Right lobe of liver (tissue), 6 donors: ENCODE measurements around the gene SV2C. TPM values are rescaled to one million over a fixed set of nuclear protein-coding genes. Genes with fewer than 3 reads are reported as not detected.

Experiments
- ATAC-seq, 4 donors: fragments of 200-7000 bp; cut with Tn5 transposase; one replicate each; pipeline ENCODE4 v1.9.1; 2020; ENCODE audit warnings: mild to moderate bottlenecking in 4 of 4, moderate library complexity in 4 of 4
- DNase-seq, 3 donors: peaks; one replicate each; pipeline ENCODE4 v3.0.0-alpha.2; 2020
- H3K27ac ChIP-seq, 3 donors: fragments of 200-600 bp; one replicate each; pipeline ENCODE4 v1.8.0; 2022
- H3K27me3 ChIP-seq, 2 donors: fragments of 200-600 bp; one replicate each; pipeline ENCODE4 v1.8.0; 2022
- H3K36me3 ChIP-seq, 4 donors: fragments of 200-600 bp; sonication (generic) in 1 of 4; one replicate each; pipeline versions ENCODE4 v1.5.1 to v1.8.0; 2017 to 2022; ENCODE audit warnings: control low read depth in 1 of 4
- H3K4me1 ChIP-seq, 4 donors: fragments of 200-600 bp; sonication (generic) in 1 of 4; one replicate each; pipeline versions ENCODE4 v1.5.1 to v1.8.0; 2017 to 2022; ENCODE audit warnings: control low read depth in 1 of 4
- H3K4me3 ChIP-seq, 3 donors: fragments of 200-600 bp; one replicate each; pipeline ENCODE4 v1.8.0; 2022
- H3K9me3 ChIP-seq, 4 donors: fragments of 200-600 bp; sonication (generic) in 1 of 4; one replicate each; pipeline versions ENCODE4 v1.5.1 to v1.8.0; 2017 to 2022; ENCODE audit warnings: control low read depth in 1 of 4
- POLR2A ChIP-seq: fragments of 450-650 bp; IDR thresholded peaks from one replicate; pipeline ENCODE4 v1.6.1; 2017; ENCODE audit warnings: antibody characterized with exemption, mild to moderate bottlenecking
- WGBS: methylation state at CpG from one replicate; pipeline ENCODE4 v1.1.6; 2018; ENCODE audit warnings: low coverage, low lambda C conversion rate; ENCODE audit not compliant: insufficient coverage; ENCODE audit errors: missing lambda C conversion rate; 5-methylcytosine and 5-hydroxymethylcytosine counted together
- intact Hi-C, 2 donors: fragments of 100-400 bp; cut with DNase I; formaldehyde crosslinking; loops; one replicate each; pipeline versions ENCODE4 v1.11.2 to v1.14.1; 2022
- total RNA-seq, 6 experiments: library from RNA; depleted of rRNA in 2 of 6; stranded (reverse); fragments of >200 nt in 2 of 6; fragmentation: NEBNext Ultra II Directional in 3 of 6; extraction: Animal tissue kit (Norgen Biotek cat#: 25700) in 3 of 6; gene quantifications; one replicate each; pipeline versions ENCODE4 v1.1.0 to v1.2.4, GENCODE V29; 2016 to 2023
- TF ChIP-seq, protein P1 (sequence below), 4 donors: fragments of 200-600 bp in 3 of 4; fragments of 450-650 bp in 1 of 4; IDR thresholded peaks; one replicate each; pipeline versions ENCODE4 v1.5.1 to v1.8.0; 2016 to 2022; ENCODE audit warnings: antibody characterized with exemption in 4 of 4, mild to moderate bottlenecking in 2 of 4
- donor health status: DM: no; HTN: yes; CAD: no.
- donor health status: DM: no; HTN: no; CAD: no.
- donor health status: DM: no; HTN: no; CAD: no.
- donor health status: DM: no; HTN: yes; CAD: no.
- donor health status: DM: no; HTN: yes; CAD: no.

The SV2C gene
- total RNA-seq, 6 experiments from 2014 or later: under 0.01 to 0.05 (median 0.01) TPM; not detected in 2

- Histone ChIP-seq H3K9me3 (no peaks in the 10 kb centered on the region), H3K27me3 (no peaks in the 10 kb centered on the region), H3K36me3 (no peaks in the 10 kb centered on the region), H3K4me3 (no peak overlapping the region), H3K4me1 (no peaks in the 10 kb centered on the region), H3K27ac (no peak overlapping the region)
- no peak for ATAC-seq
- intact Hi-C loops: no loop called here
- WGBS: 53% methylated on average over 5 of the region's 5 CpGs
- no peak for DNase-seq
- no peak for TF ChIP-seq POLR2A
- TF ChIP-seq, protein P1, sequence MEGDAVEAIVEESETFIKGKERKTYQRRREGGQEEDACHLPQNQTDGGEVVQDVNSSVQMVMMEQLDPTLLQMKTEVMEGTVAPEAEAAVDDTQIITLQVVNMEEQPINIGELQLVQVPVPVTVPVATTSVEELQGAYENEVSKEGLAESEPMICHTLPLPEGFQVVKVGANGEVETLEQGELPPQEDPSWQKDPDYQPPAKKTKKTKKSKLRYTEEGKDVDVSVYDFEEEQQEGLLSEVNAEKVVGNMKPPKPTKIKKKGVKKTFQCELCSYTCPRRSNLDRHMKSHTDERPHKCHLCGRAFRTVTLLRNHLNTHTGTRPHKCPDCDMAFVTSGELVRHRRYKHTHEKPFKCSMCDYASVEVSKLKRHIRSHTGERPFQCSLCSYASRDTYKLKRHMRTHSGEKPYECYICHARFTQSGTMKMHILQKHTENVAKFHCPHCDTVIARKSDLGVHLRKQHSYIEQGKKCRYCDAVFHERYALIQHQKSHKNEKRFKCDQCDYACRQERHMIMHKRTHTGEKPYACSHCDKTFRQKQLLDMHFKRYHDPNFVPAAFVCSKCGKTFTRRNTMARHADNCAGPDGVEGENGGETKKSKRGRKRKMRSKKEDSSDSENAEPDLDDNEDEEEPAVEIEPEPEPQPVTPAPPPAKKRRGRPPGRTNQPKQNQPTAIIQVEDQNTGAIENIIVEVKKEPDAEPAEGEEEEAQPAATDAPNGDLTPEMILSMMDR (IDR thresholded peaks at IDR 0.05): no peak
These were observed 119.0 kb downstream of the SV2C start for GRCh38 chr5:76202182-76202581.

- Histone ChIP-seq H3K27me3 (no peaks in the 10 kb centered on the region), H3K27ac (no peak overlapping the region), H3K9me3 (no peaks in the 10 kb centered on the region), H3K4me3 (no peak overlapping the region), H3K36me3 (no peaks in the 10 kb centered on the region), H3K4me1 (no peaks in the 10 kb centered on the region)
- TF ChIP-seq POLR2A: no peak
- TF ChIP-seq, protein P1 (IDR thresholded peaks at IDR 0.05): no peak
- DNase-seq (no peak), ATAC-seq (no peak)
- 50% methylated on average over 1 of the region's 1 CpG for WGBS
- intact Hi-C loops: no loop called here
These were observed 121.0 kb downstream of the SV2C start for GRCh38 chr5:76204191-76204590.

DNA sequence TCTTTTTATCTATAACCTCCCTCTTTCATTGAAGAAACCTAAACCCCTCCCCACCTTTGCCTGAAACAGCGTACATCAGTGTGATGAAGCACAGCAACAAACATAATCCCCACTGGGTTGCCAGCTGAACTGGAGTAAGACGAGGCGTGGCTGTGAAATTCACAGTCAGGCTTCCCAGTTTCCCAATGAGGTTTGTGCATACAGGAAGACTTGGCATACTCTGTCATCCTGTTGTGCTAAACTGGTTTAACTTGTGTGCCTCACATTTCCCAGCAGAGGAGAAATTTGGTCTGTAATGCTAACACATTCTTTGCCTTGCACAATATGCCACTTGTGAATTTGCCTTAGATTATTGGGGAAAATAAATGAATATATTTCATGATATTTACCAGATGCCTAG, 121.5 kb downstream of the SV2C start:
- no peak for DNase-seq
- WGBS: 52% methylated on average over 3 of the region's 3 CpGs

DNA sequence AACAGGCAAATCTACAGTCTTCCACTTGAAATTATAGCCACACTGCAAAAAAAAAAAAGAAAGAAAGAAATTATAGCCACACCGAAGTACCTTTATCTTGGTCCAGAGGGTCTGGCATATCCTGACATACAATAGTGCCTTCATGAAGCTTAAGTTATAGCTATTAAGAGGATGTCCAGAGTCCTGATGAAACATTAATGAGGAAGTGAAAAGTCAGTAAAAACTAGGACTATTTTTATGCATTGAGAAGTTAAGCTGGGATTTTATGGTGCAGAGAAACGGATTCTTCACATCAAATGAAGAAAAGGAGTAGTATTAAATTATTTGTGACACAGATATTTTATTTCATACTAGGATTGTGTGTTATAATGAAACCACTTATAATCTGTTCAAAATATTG, 123.9 kb downstream of the SV2C start:
- H3K27me3 ChIP-seq: no peaks in the 10 kb centered on the region
- TF ChIP-seq, protein P1 (IDR thresholded peaks at IDR 0.05): no peak
- TF ChIP-seq POLR2A: no peak
- DNase-seq (no peak), ATAC-seq (no peak)
- H3K4me1 ChIP-seq: no peaks in the 10 kb centered on the region
- H3K4me3 ChIP-seq: no peak overlapping the region
- no peaks in the 10 kb centered on the region for H3K36me3 ChIP-seq
- H3K27ac ChIP-seq: no peak overlapping the region
- intact Hi-C loops: no loop called here
- no peaks in the 10 kb centered on the region for H3K9me3 ChIP-seq
- 45% methylated on average over 2 of the region's 2 CpGs for WGBS

More for the DNA sequence above, 121.5 kb downstream of the SV2C start:
- H3K4me1 ChIP-seq: no peaks in the 10 kb centered on the region
- no peaks in the 10 kb centered on the region for H3K9me3 ChIP-seq
- no peaks in the 10 kb centered on the region for H3K36me3 ChIP-seq
- H3K27me3 ChIP-seq: no peaks in the 10 kb centered on the region
- intact Hi-C loops: no loop called here
- TF ChIP-seq, protein P1 (IDR thresholded peaks at IDR 0.05): no peak
- TF ChIP-seq POLR2A: no peak
- H3K27ac ChIP-seq: no peak overlapping the region
- no peak overlapping the region for H3K4me3 ChIP-seq
- no peak for ATAC-seq

DNA sequence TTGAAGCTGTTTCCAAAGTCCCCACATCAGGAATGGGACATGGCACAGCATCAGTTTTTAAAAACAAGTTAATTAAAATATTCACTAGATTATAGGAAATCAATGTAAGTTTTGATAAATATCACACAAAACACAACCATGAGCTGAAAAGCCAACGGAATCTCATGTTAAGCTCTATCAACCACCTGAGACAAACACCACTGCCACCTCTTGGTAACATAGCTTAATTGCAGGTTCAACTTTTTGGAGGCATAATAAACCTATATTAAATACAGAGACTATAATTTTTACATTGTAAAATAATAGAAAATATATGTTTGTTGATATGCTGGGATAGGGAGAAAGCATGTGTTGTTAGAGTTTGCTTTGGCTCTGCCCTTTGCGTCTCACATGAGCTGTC, 126.1 kb downstream of the SV2C start:
- Histone ChIP-seq H3K27ac (no peak overlapping the region), H3K4me1 (no peaks in the 10 kb centered on the region), H3K36me3 (no peaks in the 10 kb centered on the region), H3K9me3 (no peaks in the 10 kb centered on the region), H3K27me3 (no peaks in the 10 kb centered on the region), H3K4me3 (no peak overlapping the region)
- intact Hi-C loops: no loop called here
- ATAC-seq: no peak
- TF ChIP-seq, protein P1 (IDR thresholded peaks at IDR 0.05): no peak
- no peak for TF ChIP-seq POLR2A
- no peak for DNase-seq
- 76% methylated on average over 2 of the region's 2 CpGs for WGBS
